ENCODE measurements around the gene SPRING1.
A peak's percentile ranks its signal among the peaks of the same experiment; 100 is the strongest.

The SPRING1 gene

GRCh38 chr12:116693286-116694227 is 44.3 kb downstream of the SPRING1 start:
- H3K4me3 ChIP-seq (ENCODE audit: insufficient read depth, low read length, poor library complexity, severe bottlenecking), result no peak overlapping the region
- no peaks in the 10 kb centered on the region for H3K36me3 ChIP-seq (ENCODE audit: low read length)
- H3K79me2 ChIP-seq (ENCODE audit: insufficient read depth, low read length), result no peaks in the 10 kb centered on the region
- no peaks in the 10 kb centered on the region for H3K27me3 ChIP-seq (ENCODE audit: low read length)
- H4K20me1 ChIP-seq (ENCODE audit: low read depth, low read length), result no peaks in the 10 kb centered on the region
- H2AFZ ChIP-seq (ENCODE audit: low read depth, low read length, severe bottlenecking), result no peak overlapping the region
- no peaks in the 10 kb centered on the region for H3K9me2 ChIP-seq (replicated peaks; ENCODE audit: insufficient read depth, low read length)
- H3F3A ChIP-seq (ENCODE audit: insufficient read depth), result no peaks in the 10 kb centered on the region
- TF ChIP-seq EZH2phosphoT487 (conservative IDR thresholded peaks at IDR 0.05; ENCODE audit: low read length), result no peak
- TF ChIP-seq CTCF (IDR thresholded peaks at IDR 0.05; ENCODE audit: insufficient read depth, low read length, poor library complexity, severe bottlenecking), result no peak
- H3K4me2 ChIP-seq (ENCODE audit: low read depth, low read length, poor library complexity, severe bottlenecking), result no peak overlapping the region
- H3K9me3 ChIP-seq (ENCODE audit: insufficient read depth, low read length), result no peaks in the 10 kb centered on the region
- H3K27ac ChIP-seq (ENCODE audit: low read depth, low read length), result no peak overlapping the region
- no peak overlapping the region for H3K9ac ChIP-seq (ENCODE audit: low read length)

- Histone ChIP-seq H2AFZ (ENCODE audit: low read depth, low read length, severe bottlenecking) (no peak overlapping the region), H3K27ac (ENCODE audit: low read depth, low read length) (no peak overlapping the region), H3K4me3 (ENCODE audit: insufficient read depth, low read length, poor library complexity, severe bottlenecking) (no peak overlapping the region), H3K27me3 (ENCODE audit: low read length) (no peaks in the 10 kb centered on the region), H3K9ac (ENCODE audit: low read length) (no peak overlapping the region), H3K9me3 (ENCODE audit: insufficient read depth, low read length) (no peaks in the 10 kb centered on the region), H3K4me2 (ENCODE audit: low read depth, low read length, poor library complexity, severe bottlenecking) (peak overlapping the region; percentile 26), H3K9me2 (replicated peaks; ENCODE audit: insufficient read depth, low read length) (no peaks in the 10 kb centered on the region), H3K79me2 (ENCODE audit: insufficient read depth, low read length) (no peaks in the 10 kb centered on the region), H4K20me1 (ENCODE audit: low read depth, low read length) (no peaks in the 10 kb centered on the region), H3F3A (ENCODE audit: insufficient read depth) (no peaks in the 10 kb centered on the region), H3K36me3 (ENCODE audit: low read length) (no peaks in the 10 kb centered on the region)
- TF ChIP-seq EZH2phosphoT487 (conservative IDR thresholded peaks at IDR 0.05; ENCODE audit: low read length) (no peak), CTCF (IDR thresholded peaks at IDR 0.05; ENCODE audit: insufficient read depth, low read length, poor library complexity, severe bottlenecking) (no peak)
These were observed 45.3 kb downstream of the SPRING1 start for GRCh38 chr12:116692605-116693004.

GRCh38 chr12:116691636-116692035 is 46.2 kb downstream of the SPRING1 start:
- no peaks in the 10 kb centered on the region for H3K9me3 ChIP-seq (ENCODE audit: insufficient read depth, low read length)
- H3K27me3 ChIP-seq (ENCODE audit: low read length), result no peaks in the 10 kb centered on the region
- H3K9me2 ChIP-seq (replicated peaks; ENCODE audit: insufficient read depth, low read length), result no peaks in the 10 kb centered on the region

More at GRCh38 chr12:116691636-116692035, 46.2 kb downstream of the SPRING1 start:
- H3K4me2 ChIP-seq (ENCODE audit: low read depth, low read length, poor library complexity, severe bottlenecking), result no peak overlapping the region
- H3K79me2 ChIP-seq (ENCODE audit: insufficient read depth, low read length), result no peaks in the 10 kb centered on the region
- no peak overlapping the region for H3K27ac ChIP-seq (ENCODE audit: low read depth, low read length)
- no peak overlapping the region for H3K4me3 ChIP-seq (ENCODE audit: insufficient read depth, low read length, poor library complexity, severe bottlenecking)
- H3K36me3 ChIP-seq (ENCODE audit: low read length), result no peaks in the 10 kb centered on the region
- H3K9ac ChIP-seq (ENCODE audit: low read length), result no peak overlapping the region
- no peaks in the 10 kb centered on the region for H3F3A ChIP-seq (ENCODE audit: insufficient read depth)
- no peak for TF ChIP-seq EZH2phosphoT487 (conservative IDR thresholded peaks at IDR 0.05; ENCODE audit: low read length)
- no peak for TF ChIP-seq CTCF (IDR thresholded peaks at IDR 0.05; ENCODE audit: insufficient read depth, low read length, poor library complexity, severe bottlenecking)
- H2AFZ ChIP-seq (ENCODE audit: low read depth, low read length, severe bottlenecking), result no peak overlapping the region
- H4K20me1 ChIP-seq (ENCODE audit: low read depth, low read length), result no peaks in the 10 kb centered on the region
